Medulla oblongata (tissue), 1 donor: ENCODE data around the gene MXD3.

Source experiments
- DNase-seq: peaks from one replicate; pipeline ENCODE4 v3.0.0-alpha.2; 2015; ENCODE audit errors: extremely low spot score

The MXD3 gene

DNA sequence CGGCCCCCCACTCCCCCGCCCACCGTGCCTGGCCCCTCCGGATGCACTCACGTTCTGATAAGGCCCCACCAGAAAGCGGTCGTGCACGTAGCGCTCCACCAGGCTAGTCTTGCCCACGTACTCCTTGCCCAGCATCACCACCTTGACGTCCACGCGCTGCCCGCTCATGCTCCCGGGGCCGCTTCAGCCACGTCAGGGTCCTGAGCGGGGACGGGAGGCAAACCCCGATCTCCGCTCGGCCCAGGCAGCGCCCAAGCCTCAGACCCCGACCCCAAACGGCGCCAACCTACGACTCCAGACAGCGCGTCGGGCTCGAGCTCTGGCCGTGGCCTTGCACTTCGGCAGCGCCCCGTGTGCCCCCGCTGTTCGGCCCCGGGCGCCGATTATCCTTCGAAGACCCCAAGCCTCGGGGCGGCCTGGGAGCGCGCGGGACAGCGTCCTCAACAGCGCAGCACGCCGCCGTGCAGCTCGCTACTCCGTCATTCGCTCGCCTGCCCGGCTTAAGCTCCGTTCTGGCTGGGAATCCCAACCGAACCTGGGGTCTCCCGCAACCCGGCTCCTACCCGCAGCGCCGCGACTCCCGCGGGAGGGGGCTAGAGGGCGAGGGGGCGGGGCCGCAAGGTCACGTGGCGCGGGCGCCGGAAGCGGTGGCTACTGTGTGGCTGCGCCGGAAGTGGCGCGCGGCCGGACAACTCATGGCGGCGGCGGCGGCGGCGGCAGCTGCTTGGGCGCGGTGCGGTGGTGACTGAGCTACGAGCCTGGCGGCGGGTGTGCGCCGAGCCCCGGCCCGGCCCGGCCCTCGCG lies 8.4 kb downstream of the MXD3 start, which contains the start of the genes PRELID1 and RAB24:
Gene PRELID1 (plus strand): TSS at position 679 of the 804 bp plus-strand sequence. CDS start 187 bp downstream, outside the sequence.
Gene RAB24 (minus strand): TSS at position 599 of the 804 bp plus-strand sequence. CDS start 431 bp downstream, at position 168.
- peak; percentile 85 for DNase-seq

DNA sequence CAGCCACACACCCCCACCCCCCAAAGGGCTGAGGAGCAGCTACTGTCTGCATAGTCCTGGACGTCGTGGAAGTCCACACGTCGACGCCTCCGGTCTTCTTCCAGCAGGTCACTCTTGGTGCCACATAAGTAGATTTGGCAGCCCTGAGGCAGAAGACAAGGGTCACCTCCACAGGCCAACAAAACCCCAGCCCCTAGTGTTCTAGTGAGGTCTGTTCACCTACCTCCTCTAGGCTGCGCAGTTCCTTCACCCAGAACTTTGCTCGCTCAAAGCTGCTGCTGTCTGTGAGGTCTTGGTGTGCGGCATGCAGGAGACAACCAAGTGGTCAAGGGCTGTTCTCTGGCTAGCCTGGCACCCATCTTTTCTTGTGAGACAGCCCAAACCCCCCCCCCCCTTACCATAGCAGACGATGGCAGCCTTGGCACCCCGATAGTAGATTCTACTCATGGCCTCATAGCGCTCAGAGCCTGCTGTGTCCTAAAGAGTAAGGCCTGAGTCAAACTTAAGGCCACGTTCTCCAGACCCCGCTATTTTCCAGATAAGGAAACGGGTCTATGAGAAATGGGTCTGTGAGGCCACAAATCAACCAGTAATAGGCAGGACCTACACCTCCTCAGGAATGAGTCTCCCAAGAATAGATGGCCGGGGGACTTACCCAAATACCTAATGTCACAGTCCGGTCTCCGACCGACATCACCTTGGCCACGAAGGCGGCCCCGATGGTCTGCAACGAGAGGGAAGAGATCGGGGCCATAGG lies 9.2 kb downstream of the MXD3 start:
- DNase-seq: no peak

DNA sequence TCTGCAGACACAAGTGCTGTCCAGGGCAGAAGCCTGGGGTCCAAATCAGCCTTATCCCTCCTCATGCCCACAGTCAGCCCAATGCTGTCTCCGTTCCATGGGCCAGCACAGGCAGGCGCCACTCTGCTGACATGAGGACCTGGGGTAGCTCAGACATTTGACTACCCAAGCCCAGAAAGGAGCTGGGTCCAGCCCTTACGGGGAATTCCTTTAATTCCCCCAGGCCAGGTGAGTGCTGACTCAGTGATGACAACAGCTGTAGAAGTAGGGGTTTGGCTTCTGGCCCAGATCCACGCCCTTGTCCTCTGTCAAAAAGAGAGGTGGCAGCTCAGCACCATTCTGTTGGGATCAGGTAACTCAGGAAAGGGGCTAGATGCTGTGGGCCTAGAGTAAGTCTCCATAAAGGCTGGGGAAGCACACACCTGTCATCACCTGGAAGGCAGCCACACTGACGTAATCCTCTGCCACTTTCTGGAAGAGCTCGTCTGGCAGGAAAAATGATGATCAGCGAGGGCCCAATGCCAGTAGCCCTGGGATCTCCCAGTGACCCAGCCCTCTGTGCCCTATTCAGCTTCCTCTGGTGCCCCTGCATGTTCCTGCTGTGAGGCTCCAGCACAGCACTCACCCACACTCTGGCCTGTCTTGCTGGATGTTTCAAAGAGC lies 10.1 kb downstream of the MXD3 start:
- no peak for DNase-seq

DNA sequence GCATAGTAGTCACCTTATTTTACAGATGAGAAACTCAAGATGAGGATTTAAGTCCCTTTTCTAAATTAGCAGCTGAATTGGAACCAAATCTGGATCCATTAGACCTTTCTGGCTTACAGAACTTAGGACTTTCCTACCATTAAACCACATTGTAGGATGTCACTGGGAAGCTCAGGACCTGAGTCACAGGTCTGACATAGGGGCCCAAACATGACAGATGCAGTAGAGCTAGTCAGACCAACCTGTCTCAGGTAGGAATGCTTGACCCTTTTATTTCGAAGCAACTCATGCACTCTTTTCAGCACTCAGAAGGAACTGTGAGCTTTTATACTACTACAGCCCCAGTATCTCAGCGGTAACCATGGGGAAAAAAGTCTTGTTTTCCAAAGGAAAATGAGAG lies 10.7 kb downstream of the MXD3 start:
- DNase-seq: no peak

- peak; percentile 88 for DNase-seq
These were observed 11.3 kb downstream of the MXD3 start for GRCh38 chr5:177300236-177300880.

- no peak for DNase-seq
These were observed 12.0 kb downstream of the MXD3 start for GRCh38 chr5:177299697-177300096.

- DNase-seq: no peak
These were observed 13.8 kb downstream of the MXD3 start for GRCh38 chr5:177297922-177298321.

DNA sequence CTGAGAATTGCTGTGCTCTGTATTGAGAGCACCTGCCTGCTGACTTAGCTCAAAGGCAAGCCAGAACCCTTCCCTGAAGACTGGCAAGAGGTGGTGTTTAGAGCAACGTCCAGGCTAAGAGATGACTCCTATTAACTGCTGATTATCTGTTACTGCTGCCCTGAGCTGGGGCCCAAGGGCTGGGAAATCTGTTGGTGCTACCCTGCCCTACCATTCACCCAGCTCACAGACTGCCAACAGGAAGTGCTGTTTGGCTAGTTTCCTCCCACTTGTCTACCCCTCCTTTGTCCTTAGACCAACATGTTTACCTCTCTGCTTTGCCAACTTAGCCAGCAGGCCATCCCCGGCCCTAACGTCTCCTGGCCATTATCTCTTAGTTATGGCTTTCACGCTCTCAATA lies 15.1 kb downstream of the MXD3 start:
- no peak for DNase-seq

DNA sequence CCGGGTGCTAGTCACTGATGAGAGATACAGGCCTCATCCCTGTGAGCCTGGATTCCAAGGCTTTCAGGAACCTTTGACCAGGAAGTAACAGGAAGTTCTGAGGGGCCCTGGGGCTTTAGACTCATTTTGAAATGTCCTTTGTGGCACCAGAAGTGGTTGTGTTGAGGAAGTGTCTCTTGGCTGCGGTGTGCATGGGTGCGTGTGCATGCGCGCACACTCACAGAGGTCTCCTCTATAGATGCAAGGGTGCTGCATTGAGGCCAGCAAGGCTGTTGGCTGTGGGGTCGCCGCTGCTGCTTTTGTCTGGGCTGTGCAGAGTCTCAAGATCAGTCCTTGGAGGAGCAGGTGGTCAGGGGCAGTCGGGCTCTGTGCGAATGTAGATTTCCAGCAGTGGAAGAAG lies 15.8 kb downstream of the MXD3 start:
- DNase-seq: no peak

GRCh38 chr5:177294632-177295031 lies 17.1 kb downstream of the MXD3 start:
- no peak for DNase-seq

- DNase-seq: no peak
These were observed 17.7 kb downstream of the MXD3 start for GRCh38 chr5:177293819-177294581.

DNA sequence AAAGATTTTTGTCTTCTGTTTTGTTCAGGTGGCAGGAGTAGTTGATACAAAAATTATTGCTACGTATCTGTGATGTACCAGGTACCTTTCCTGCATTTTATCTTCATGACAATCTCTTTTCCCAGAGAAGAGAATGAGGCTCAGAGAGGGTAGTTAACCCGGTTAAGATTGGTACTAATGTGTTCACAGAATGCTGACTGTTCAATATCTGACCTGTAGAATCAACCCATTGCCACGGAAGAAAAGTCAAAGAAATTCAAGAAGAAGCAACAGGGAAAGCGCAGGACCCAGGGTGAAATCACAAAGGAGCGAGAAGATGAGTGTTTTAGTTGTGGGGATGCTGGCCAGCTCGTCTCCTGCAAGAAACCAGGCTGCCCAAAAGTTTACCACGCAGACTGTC lies 20.0 kb downstream of the MXD3 start:
- DNase-seq: no peak

DNA sequence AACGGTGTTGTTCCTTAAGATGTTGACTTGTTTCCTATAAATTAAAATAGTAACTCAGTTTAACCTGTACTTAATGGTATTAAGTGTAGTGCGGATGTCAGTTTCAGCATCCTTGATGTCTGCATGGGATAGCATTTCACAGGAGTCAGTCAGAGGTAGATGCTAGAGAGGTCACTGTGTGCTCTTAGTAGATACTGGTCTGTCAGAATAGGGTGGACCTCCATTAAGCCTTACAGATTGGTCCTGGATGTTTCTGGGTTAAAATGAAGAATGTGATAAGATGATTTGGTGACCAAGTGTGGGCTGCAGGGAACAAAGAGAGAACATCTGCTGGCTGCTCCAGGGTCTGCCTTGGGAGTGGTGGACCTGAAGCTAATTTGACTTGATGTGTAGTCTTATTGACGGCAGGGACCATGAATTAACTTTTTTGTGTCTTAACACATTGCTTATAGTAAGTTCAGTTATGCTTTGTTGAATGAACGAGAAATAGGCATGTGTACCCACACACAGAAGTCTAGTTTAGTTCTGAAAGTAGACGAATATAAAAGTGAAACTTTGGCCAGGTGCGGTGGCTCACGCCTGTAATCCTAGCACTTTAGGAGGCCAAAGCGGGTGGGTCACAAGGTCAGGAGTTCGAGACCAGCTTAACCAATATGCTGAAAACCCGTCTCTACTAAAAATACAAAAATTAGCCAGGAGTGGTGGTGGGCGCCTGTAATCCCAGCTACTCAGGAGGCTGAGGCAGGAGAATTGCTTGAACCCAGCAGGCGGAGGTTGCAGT lies 20.7 kb downstream of the MXD3 start:
- no peak for DNase-seq

GRCh38 chr5:177288191-177288590 lies 23.5 kb downstream of the MXD3 start:
- no peak for DNase-seq

- DNase-seq: no peak
These were observed 34.8 kb downstream of the MXD3 start for GRCh38 chr5:177276886-177277285.

GRCh38 chr5:177275883-177276282 lies 35.8 kb downstream of the MXD3 start:
- no peak for DNase-seq

GRCh38 chr5:177271113-177271512 lies 40.6 kb downstream of the MXD3 start:
- no peak for DNase-seq

DNA sequence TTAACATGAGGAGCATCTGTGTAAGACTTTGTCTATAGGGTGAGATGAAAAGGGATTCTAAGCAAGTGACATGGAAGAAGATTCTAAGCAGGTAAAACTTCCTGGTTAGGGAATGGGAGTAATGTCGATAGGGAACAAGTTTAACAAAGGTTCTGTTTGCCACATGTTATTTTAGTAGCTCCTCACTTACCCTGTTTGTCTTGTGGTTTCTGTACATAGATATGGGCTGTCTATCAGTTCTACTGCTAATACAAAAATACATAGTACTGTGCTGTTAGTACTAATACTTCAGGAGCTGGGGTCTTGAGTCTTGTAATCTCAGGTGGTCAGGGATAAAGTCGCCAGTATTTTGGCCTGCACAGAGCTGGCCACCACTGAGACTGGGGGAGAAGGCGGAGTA lies 41.0 kb downstream of the MXD3 start:
- DNase-seq: no peak

DNA sequence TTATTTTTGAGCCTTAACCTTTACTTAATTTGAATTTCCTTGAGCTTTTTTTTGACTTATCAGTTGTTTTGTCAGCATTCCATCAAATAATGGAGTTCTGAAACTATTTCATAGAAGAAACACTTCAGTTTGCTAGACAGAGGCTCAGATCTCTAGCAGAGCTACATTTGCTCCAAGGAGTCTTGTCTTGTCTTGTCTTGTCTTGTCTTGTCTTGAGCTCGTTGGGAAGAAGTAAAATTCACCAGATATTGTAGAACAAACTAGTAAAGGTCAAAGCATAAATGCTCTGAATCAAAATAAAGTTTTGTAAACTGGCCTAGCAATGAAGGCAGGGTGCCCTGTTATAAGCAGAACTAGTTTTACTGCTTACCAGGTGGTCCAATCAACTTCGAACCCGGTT lies 41.7 kb downstream of the MXD3 start:
- no peak for DNase-seq

DNA sequence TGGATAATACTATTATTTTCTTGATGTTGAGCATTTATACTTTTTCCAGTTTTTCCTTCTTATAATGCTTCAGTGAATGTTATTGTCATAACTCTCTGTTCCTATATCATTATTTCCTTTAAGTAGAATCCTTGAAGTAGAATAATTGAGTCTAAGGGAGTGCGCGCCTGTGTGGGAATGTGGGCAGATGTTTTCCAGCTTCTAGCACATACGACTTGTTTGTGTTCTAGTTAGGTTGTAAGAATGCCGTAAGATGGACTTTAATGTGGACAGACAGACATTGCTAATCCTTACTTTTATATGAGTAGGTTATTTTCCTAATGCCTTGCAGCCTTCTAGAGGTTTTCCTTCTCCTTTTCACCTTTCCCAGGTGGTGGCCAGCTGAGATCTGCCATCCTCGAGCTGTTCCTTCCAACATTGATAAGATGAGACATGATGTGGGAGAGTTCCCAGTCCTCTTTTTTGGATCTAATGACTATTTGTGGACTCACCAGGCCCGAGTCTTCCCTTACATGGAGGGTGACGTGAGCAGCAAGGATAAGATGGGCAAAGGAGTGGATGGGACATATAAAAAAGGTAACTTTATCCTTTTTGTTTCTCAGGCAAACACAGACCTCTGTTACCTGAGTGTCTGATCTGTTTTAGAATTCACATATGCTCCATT lies 42.3 kb downstream of the MXD3 start:
- no peak for DNase-seq
